ENCODE data around the gene SMARCC2. TPM values are rescaled to one million over a fixed set of nuclear protein-coding genes. Genes with fewer than 3 reads are reported as not detected.

SMARCC2 gene
- total RNA-seq, 2 donors from 2014 or later = 127 to 129 TPM

GRCh38 chr12:56121204-56121870 lies 67.9 kb downstream of the SMARCC2 start:
- H3K9me3 ChIP-seq (ENCODE audit: control insufficient read depth, low read length) = no peaks in the 10 kb centered on the region
- Mint-ChIP-seq H3K4me3 (no peak overlapping the region), H3K4me1 (peaks cover 24% of the 10 kb centered on the region), H3K27me3 (ENCODE audit: insufficient read depth) (no peaks in the 10 kb centered on the region), H3K36me3 (ENCODE audit: low read depth) (peaks cover 30% of the 10 kb centered on the region), H3K27ac (peak overlapping the region; percentile 48), H3K9me3 (no peaks in the 10 kb centered on the region)
- H3K4me1 ChIP-seq (ENCODE audit: control insufficient read depth, insufficient read depth, low read length) = peaks cover 6% of the 10 kb centered on the region
- no peak overlapping the region for H3K27ac ChIP-seq (ENCODE audit: low read depth, low read length)
- H3K9ac ChIP-seq (ENCODE audit: extremely low read depth, low read length, poor library complexity, severe bottlenecking) = no peak overlapping the region
- no peak for DNase-seq
- peaks cover 20% of the 10 kb centered on the region for H3K36me3 ChIP-seq (ENCODE audit: control insufficient read depth, insufficient read depth, low read length)
- H3K4me3 ChIP-seq (ENCODE audit: low read length) = no peak overlapping the region
- no peak for TF ChIP-seq CTCF (conservative IDR thresholded peaks at IDR 0.05)
- WGBS, 2 experiments (ENCODE audit: insufficient coverage in 1 of 2, insufficient read length in 1 of 2) = 91 to 96% methylated on average over 7 to 11 of the region's 11 CpGs
- H3K27me3 ChIP-seq (ENCODE audit: control insufficient read depth, insufficient read depth, low read length, poor library complexity, severe bottlenecking) = no peaks in the 10 kb centered on the region

- Histone ChIP-seq H3K4me1 (ENCODE audit: control insufficient read depth, insufficient read depth, low read length) (peaks cover 5% of the 10 kb centered on the region), H3K9me3 (ENCODE audit: control insufficient read depth, low read length) (no peaks in the 10 kb centered on the region), H3K4me3 (ENCODE audit: low read length) (no peak overlapping the region), H3K27me3 (ENCODE audit: control insufficient read depth, insufficient read depth, low read length, poor library complexity, severe bottlenecking) (no peaks in the 10 kb centered on the region), H3K9ac (ENCODE audit: extremely low read depth, low read length, poor library complexity, severe bottlenecking) (no peak overlapping the region), H3K36me3 (ENCODE audit: control insufficient read depth, insufficient read depth, low read length) (peaks cover 20% of the 10 kb centered on the region), H3K27ac (ENCODE audit: low read depth, low read length) (no peak overlapping the region)
- Mint-ChIP-seq H3K27me3 (ENCODE audit: insufficient read depth) (no peaks in the 10 kb centered on the region), H3K9me3 (no peaks in the 10 kb centered on the region), H3K36me3 (ENCODE audit: low read depth) (peaks cover 30% of the 10 kb centered on the region), H3K27ac (no peak overlapping the region), H3K4me3 (no peak overlapping the region), H3K4me1 (peaks cover 25% of the 10 kb centered on the region)
- no peak for DNase-seq
- TF ChIP-seq CTCF (conservative IDR thresholded peaks at IDR 0.05) = no peak
- WGBS, 2 experiments (ENCODE audit: insufficient coverage in 1 of 2, insufficient read length in 1 of 2) = 96 to 97% methylated on average over 12 to 17 of the region's 17 CpGs
These were observed 69.0 kb downstream of the SMARCC2 start for GRCh38 chr12:56120158-56120846.

- peak; percentile 94 for DNase-seq
- TF ChIP-seq CTCF (conservative IDR thresholded peaks at IDR 0.05) = peak; percentile 85
- H3K4me1 ChIP-seq (ENCODE audit: control insufficient read depth, insufficient read depth, low read length) = peaks cover 5% of the 10 kb centered on the region
- Mint-ChIP-seq H3K4me3 (peak overlapping the region; percentile 96), H3K36me3 (ENCODE audit: low read depth) (peaks cover 30% of the 10 kb centered on the region), H3K4me1 (peaks cover 27% of the 10 kb centered on the region), H3K9me3 (no peaks in the 10 kb centered on the region), H3K27ac (peak overlapping the region; percentile 100), H3K27me3 (ENCODE audit: insufficient read depth) (no peaks in the 10 kb centered on the region)
- no peaks in the 10 kb centered on the region for H3K9me3 ChIP-seq (ENCODE audit: control insufficient read depth, low read length)
- H3K27ac ChIP-seq (ENCODE audit: low read depth, low read length) = no peak overlapping the region
- H3K36me3 ChIP-seq (ENCODE audit: control insufficient read depth, insufficient read depth, low read length) = peaks cover 20% of the 10 kb centered on the region
- H3K27me3 ChIP-seq (ENCODE audit: control insufficient read depth, insufficient read depth, low read length, poor library complexity, severe bottlenecking) = no peaks in the 10 kb centered on the region
- H3K9ac ChIP-seq (ENCODE audit: extremely low read depth, low read length, poor library complexity, severe bottlenecking) = no peak overlapping the region
- WGBS, 2 experiments (ENCODE audit: insufficient coverage in 1 of 2, insufficient read length in 1 of 2) = 0% methylated on average over 2 of the region's 2 CpGs; no CpG with 5 or more reads in 1 of the 2 experiments
- H3K4me3 ChIP-seq (ENCODE audit: low read length) = peak overlapping the region; percentile 93
These were observed 69.9 kb downstream of the SMARCC2 start for GRCh38 chr12:56119361-56119796.
